HFF-Myc (cell line): ENCODE measurements around the gene USP49.

ENCODE experiments used
- DNase-seq: peaks from one replicate; pipeline ENCODE4 v3.0.0-alpha.2; 2011; ENCODE audit warnings: low read depth; ENCODE audit errors: extremely low read depth
- H3K4me3 ChIP-seq: replicated peaks from 2 replicates; pipeline ENCODE4 v1.5.1; 2011; ENCODE audit warnings: low read depth, mild to moderate bottlenecking, control low read depth, low read length
- CTCF ChIP-seq: IDR thresholded peaks from 2 replicates; pipeline ENCODE4 v1.5.1; 2012; ENCODE audit warnings: mild to moderate bottlenecking, low read depth, low read length, control low read depth; ENCODE audit errors: missing control alignments

USP49 gene

GRCh38 chr6:41939848-41940758 is 44.9 kb upstream of the USP49 start:
- H3K4me3 ChIP-seq = peak overlapping the region; percentile 91
- TF ChIP-seq CTCF = no peak
- no peak for DNase-seq

GRCh38 chr6:41939176-41939847 is 44.1 kb upstream of the USP49 start:
- peak overlapping the region; percentile 91 for H3K4me3 ChIP-seq
- DNase-seq = no peak
- no peak for TF ChIP-seq CTCF

- TF ChIP-seq CTCF = no peak
- no peak overlapping the region for H3K4me3 ChIP-seq
- no peak for DNase-seq
Observed at GRCh38 chr6:41938590-41939175, 43.5 kb upstream of the USP49 start.

- no peak for TF ChIP-seq CTCF
- no peak for DNase-seq
- no peak overlapping the region for H3K4me3 ChIP-seq
Observed at GRCh38 chr6:41937861-41938574, 42.8 kb upstream of the USP49 start.

- H3K4me3 ChIP-seq = no peak overlapping the region
- DNase-seq = no peak
- no peak for TF ChIP-seq CTCF
Observed at GRCh38 chr6:41937472-41937860, 42.3 kb upstream of the USP49 start.

- peak; percentile 67 for DNase-seq
- H3K4me3 ChIP-seq = no peak overlapping the region
- TF ChIP-seq CTCF = peak; percentile 89
Observed at GRCh38 chr6:41936073-41936837, 41.1 kb upstream of the USP49 start.
